Measurements from ENCODE around the gene SAAL1. TPM values are rescaled to one million over a fixed set of nuclear protein-coding genes. Genes with fewer than 3 reads are reported as not detected.

Gene SAAL1
- polyA plus RNA-seq, 1 donor from 2014 or later: 66.2 TPM

DNA sequence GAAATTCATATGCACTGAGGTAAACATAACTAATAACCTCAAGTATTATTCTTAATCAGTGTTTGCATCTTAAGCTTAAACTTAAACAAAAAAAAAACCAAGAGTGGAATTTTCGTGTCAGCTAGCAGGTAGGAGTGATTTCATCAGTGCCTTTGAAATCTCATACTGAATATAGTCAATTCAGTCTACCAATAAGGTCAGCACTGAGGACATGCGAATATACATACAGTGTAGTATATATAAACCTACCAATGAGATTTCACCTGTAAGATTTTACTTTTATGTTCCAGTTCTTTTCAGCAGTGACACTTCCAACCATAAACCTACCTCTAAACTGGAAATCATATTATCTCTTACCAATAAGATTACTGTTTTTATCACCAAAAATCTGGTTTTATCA is 27.0 kb downstream of the SAAL1 start:
- H3K79me2 ChIP-seq (replicated peaks; ENCODE audit: insufficient read depth, low read length): no peaks in the 10 kb centered on the region
- no peak for TF ChIP-seq MXI1 (conservative IDR thresholded peaks at IDR 0.05; ENCODE audit: poor library complexity, severe bottlenecking)
- no peak for TF ChIP-seq RAD21 (conservative IDR thresholded peaks at IDR 0.05)
- no peak for TF ChIP-seq SMC3 (conservative IDR thresholded peaks at IDR 0.05; ENCODE audit: poor library complexity)
- no peaks in the 10 kb centered on the region for H4K20me1 ChIP-seq (ENCODE audit: insufficient read depth)
- no peaks in the 10 kb centered on the region for H3K36me3 ChIP-seq (ENCODE audit: insufficient read depth, low read length)
- H3F3A ChIP-seq (ENCODE audit: insufficient read depth, low read length, poor library complexity, severe bottlenecking): no peaks in the 10 kb centered on the region
- H3K9ac ChIP-seq (ENCODE audit: low read length): no peak overlapping the region
- no peaks in the 10 kb centered on the region for H3K9me3 ChIP-seq (ENCODE audit: low read length)
- no peaks in the 10 kb centered on the region for H3K9me2 ChIP-seq (ENCODE audit: insufficient read depth, low read length)
- H2AFZ ChIP-seq (ENCODE audit: low read depth, low read length): no peak overlapping the region
- H3K27ac ChIP-seq (ENCODE audit: low read length): no peak overlapping the region
- no peak overlapping the region for H3K4me2 ChIP-seq (ENCODE audit: low read length)
- H3K4me3 ChIP-seq (ENCODE audit: low read length): no peak overlapping the region
- H3K27me3 ChIP-seq (ENCODE audit: insufficient read depth, low read depth, low read length): no peaks in the 10 kb centered on the region

DNA sequence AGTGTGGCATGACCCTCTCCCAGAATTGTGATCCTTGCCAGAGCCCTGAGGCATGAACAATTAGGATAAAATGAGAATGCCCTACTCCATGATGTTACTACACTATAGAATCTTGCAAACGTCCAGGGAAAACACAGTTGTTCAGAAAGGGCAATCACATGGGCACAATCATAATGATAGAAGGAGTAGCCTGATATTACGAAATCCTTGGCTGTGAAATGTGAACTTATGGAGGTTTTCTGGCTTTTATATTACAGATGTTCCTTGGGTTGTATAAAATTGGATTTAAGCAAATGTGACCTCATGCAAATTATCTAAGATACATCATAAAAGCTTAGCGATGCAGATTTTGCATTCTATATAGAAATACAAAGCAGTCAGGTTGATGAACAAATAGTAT is 30.4 kb downstream of the SAAL1 start:
- Histone ChIP-seq H3F3A (ENCODE audit: insufficient read depth, low read length, poor library complexity, severe bottlenecking) (no peaks in the 10 kb centered on the region), H3K27ac (ENCODE audit: low read length) (no peak overlapping the region), H4K20me1 (ENCODE audit: insufficient read depth) (no peaks in the 10 kb centered on the region), H3K4me2 (ENCODE audit: low read length) (no peak overlapping the region), H3K27me3 (ENCODE audit: insufficient read depth, low read depth, low read length) (no peaks in the 10 kb centered on the region), H3K9ac (ENCODE audit: low read length) (no peak overlapping the region), H3K36me3 (ENCODE audit: insufficient read depth, low read length) (no peaks in the 10 kb centered on the region), H3K4me3 (ENCODE audit: low read length) (no peak overlapping the region), H3K79me2 (replicated peaks; ENCODE audit: insufficient read depth, low read length) (no peaks in the 10 kb centered on the region), H3K9me2 (ENCODE audit: insufficient read depth, low read length) (no peaks in the 10 kb centered on the region), H3K9me3 (ENCODE audit: low read length) (no peaks in the 10 kb centered on the region), H2AFZ (ENCODE audit: low read depth, low read length) (no peak overlapping the region)
- no peak for TF ChIP-seq EZH2 (IDR thresholded peaks at IDR 0.05; ENCODE audit: borderline replicate concordance, insufficient read depth, low read length, poor library complexity, severe bottlenecking)
- no peak for TF ChIP-seq EP300 (conservative IDR thresholded peaks at IDR 0.05; ENCODE audit: poor library complexity, severe bottlenecking)
- TF ChIP-seq, protein P1, sequence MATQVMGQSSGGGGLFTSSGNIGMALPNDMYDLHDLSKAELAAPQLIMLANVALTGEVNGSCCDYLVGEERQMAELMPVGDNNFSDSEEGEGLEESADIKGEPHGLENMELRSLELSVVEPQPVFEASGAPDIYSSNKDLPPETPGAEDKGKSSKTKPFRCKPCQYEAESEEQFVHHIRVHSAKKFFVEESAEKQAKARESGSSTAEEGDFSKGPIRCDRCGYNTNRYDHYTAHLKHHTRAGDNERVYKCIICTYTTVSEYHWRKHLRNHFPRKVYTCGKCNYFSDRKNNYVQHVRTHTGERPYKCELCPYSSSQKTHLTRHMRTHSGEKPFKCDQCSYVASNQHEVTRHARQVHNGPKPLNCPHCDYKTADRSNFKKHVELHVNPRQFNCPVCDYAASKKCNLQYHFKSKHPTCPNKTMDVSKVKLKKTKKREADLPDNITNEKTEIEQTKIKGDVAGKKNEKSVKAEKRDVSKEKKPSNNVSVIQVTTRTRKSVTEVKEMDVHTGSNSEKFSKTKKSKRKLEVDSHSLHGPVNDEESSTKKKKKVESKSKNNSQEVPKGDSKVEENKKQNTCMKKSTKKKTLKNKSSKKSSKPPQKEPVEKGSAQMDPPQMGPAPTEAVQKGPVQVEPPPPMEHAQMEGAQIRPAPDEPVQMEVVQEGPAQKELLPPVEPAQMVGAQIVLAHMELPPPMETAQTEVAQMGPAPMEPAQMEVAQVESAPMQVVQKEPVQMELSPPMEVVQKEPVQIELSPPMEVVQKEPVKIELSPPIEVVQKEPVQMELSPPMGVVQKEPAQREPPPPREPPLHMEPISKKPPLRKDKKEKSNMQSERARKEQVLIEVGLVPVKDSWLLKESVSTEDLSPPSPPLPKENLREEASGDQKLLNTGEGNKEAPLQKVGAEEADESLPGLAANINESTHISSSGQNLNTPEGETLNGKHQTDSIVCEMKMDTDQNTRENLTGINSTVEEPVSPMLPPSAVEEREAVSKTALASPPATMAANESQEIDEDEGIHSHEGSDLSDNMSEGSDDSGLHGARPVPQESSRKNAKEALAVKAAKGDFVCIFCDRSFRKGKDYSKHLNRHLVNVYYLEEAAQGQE (IDR thresholded peaks at IDR 0.05; ENCODE audit: borderline replicate concordance): no peak
- TF ChIP-seq POLR2AphosphoS5 (IDR thresholded peaks at IDR 0.05): no peak

DNA sequence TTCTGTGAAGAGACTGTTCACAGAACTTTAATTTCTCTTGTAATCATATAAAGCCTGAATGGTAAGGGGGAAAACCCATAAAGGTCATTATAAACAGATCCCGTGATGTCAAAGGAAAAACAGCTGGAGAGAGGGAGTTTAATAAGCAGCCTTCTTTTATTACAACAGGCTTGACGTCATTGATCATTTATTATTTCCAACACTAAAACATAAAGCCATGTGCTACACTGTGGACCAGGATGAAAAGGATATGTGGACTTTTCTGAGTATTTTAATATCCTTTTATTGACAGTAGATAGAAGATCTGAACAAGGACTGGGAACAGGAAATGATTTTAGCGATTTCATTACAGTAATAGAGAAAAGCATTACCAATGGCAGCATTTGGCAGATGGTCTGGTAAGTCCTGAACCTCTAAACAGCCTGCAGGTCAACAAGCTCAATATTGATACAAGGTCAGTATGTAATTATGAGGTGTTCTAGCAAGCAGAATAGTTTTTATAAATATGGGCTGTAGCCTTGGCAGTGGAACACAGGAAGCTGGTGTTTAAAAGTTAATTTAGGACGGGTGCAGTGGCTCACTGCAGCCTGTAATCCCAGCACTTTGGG is 34.7 kb downstream of the SAAL1 start:
- no peaks in the 10 kb centered on the region for H3K9me2 ChIP-seq (ENCODE audit: insufficient read depth, low read length)

More for the DNA sequence above, 34.7 kb downstream of the SAAL1 start:
- Histone ChIP-seq H3K9me3 (ENCODE audit: low read length) (no peaks in the 10 kb centered on the region), H3K27ac (ENCODE audit: low read length) (no peak overlapping the region), H3K4me3 (ENCODE audit: low read length) (no peak overlapping the region), H3K4me2 (ENCODE audit: low read length) (no peak overlapping the region), H3K79me2 (replicated peaks; ENCODE audit: insufficient read depth, low read length) (no peaks in the 10 kb centered on the region), H3K36me3 (ENCODE audit: insufficient read depth, low read length) (no peaks in the 10 kb centered on the region), H3K9ac (ENCODE audit: low read length) (no peak overlapping the region), H3F3A (ENCODE audit: insufficient read depth, low read length, poor library complexity, severe bottlenecking) (no peaks in the 10 kb centered on the region), H3K27me3 (ENCODE audit: insufficient read depth, low read depth, low read length) (no peaks in the 10 kb centered on the region), H2AFZ (ENCODE audit: low read depth, low read length) (no peak overlapping the region), H4K20me1 (ENCODE audit: insufficient read depth) (no peaks in the 10 kb centered on the region)
- TF ChIP-seq RAD21 (conservative IDR thresholded peaks at IDR 0.05) (no peak), EP300 (conservative IDR thresholded peaks at IDR 0.05; ENCODE audit: poor library complexity, severe bottlenecking) (no peak)
- TF ChIP-seq, protein P1 (IDR thresholded peaks at IDR 0.05; ENCODE audit: borderline replicate concordance): no peak
